Psoas muscle (tissue), 8 donors: ENCODE results near the gene IGFBP3. TPM values are rescaled to one million over a fixed set of nuclear protein-coding genes. Genes with fewer than 3 reads are reported as not detected.
"Not testable (repeated sequence)": the region's sequence is repeated elsewhere in the genome, so short reads cannot be mapped to it uniquely, and the experiment has no call there.

ENCODE experiments used
- ATAC-seq, 4 donors: fragments of 200-7000 bp; cut with Tn5 transposase; one replicate each; pipeline ENCODE4 v1.9.1; 2020; ENCODE audit warnings: moderate library complexity in 3 of 4, mild to moderate bottlenecking in 2 of 4
- DNase-seq, 2 donors: peaks; one replicate each; pipeline ENCODE4 v3.0.0-alpha.2; 2020
- H3K27ac ChIP-seq: fragments of 200-600 bp; one replicate; pipeline ENCODE4 v1.8.0; 2022
- H3K27me3 ChIP-seq, 3 donors: fragments of 200-600 bp in 1 of 3; one replicate each; pipeline versions ENCODE4 v1.6.1 to v1.8.0; 2013 to 2022; ENCODE audit warnings: low read length in 2 of 3, mild to moderate bottlenecking in 2 of 3, moderate library complexity in 1 of 3; ENCODE audit not compliant: insufficient read depth in 3 of 3
- H3K36me3 ChIP-seq, 2 donors: fragments of 200-600 bp in 1 of 2; one replicate each; pipeline versions ENCODE4 v1.6.1 to v1.8.0; 2013 to 2022; ENCODE audit warnings: low read depth in 1 of 2, mild to moderate bottlenecking in 1 of 2, moderate library complexity in 1 of 2; ENCODE audit not compliant: insufficient read depth in 1 of 2
- H3K4me1 ChIP-seq: fragments of 200-600 bp; one replicate; pipeline ENCODE4 v1.8.0; 2022
- H3K4me3 ChIP-seq: fragments of 200-600 bp; one replicate; pipeline ENCODE4 v1.8.0; 2022; ENCODE audit warnings: mild to moderate bottlenecking
- H3K9me3 ChIP-seq: fragments of 200-600 bp; one replicate; pipeline ENCODE4 v1.8.0; 2022
- CTCF ChIP-seq: fragments of 200-600 bp; IDR thresholded peaks from one replicate; pipeline ENCODE4 v1.8.0; 2022; ENCODE audit warnings: antibody characterized with exemption
- WGBS, 3 donors: extraction: QIAGEN DNeasy Blood & Tissue Kit; methylation state at CpG; one replicate each; pipeline versions ENCODE4 v1.1.6 to v1.1.7; 2013; 5-methylcytosine and 5-hydroxymethylcytosine counted together
- intact Hi-C, 2 donors: fragments of 100-400 bp; cut with DNase I; formaldehyde crosslinking; loops; one replicate each; pipeline versions ENCODE4 v1.11.0 to v1.14.2; 2022
- polyA plus RNA-seq, 3 donors: library from polyadenylated mRNA; stranded (reverse); fragments of 200-250 nt; gene quantifications; one replicate each; pipeline ENCODE4 v1.2.3, GENCODE V29; 2013
- total RNA-seq, 4 donors: library from RNA; stranded (reverse); fragmentation: NEBNext Ultra II Directional in 2 of 4; extraction: Animal tissue kit (Norgen Biotek cat#: 25700) in 2 of 4; gene quantifications; one replicate each; pipeline versions ENCODE4 v1.2.1 to v1.2.4, GENCODE V29; 2021 to 2023
- donor health status: healthy with polysubstance abuse.
- donor health status: DM: no; HTN: no; CAD: no; lungs with moderate emphysema.
- donor health status: Bipolar disorder and iron deficiency.
- donor health status: healthy.
- donor health status: DM: yes; HTN: yes; CAD: no.
- donor health status: DM: no; HTN: no; CAD: no.
- donor health status: DM: no; HTN: no; CAD: no.
- donor health status: DM: yes; HTN: yes; CAD: no.

Gene IGFBP3
- total and polyA plus RNA-seq, 7 donors, result 13.9 to 114 (median 38.0) TPM

- intact Hi-C loops, result no loop called here
- TF ChIP-seq CTCF, result no peak
These were observed 47.2 kb upstream of the IGFBP3 start for GRCh38 chr7:45968312-45968711.

GRCh38 chr7:45967591-45968157 is 46.6 kb upstream of the IGFBP3 start:
- TF ChIP-seq CTCF, result no peak
- intact Hi-C loops, result no loop called here
- no peak overlapping the region for H3K4me3 ChIP-seq
- no peak overlapping the region for H3K27ac ChIP-seq
- ATAC-seq, result no peak
- DNase-seq, result no peak
- H3K9me3 ChIP-seq, result no peaks in the 10 kb centered on the region
- 91 to 96% (median 94%) methylated on average over 5 of the region's 5 CpGs for WGBS, 3 donors
- H3K27me3 ChIP-seq, result no peaks in the 10 kb centered on the region
- no peaks in the 10 kb centered on the region for H3K4me1 ChIP-seq
- H3K36me3 ChIP-seq, result no peaks in the 10 kb centered on the region

More at GRCh38 chr7:45968312-45968711, 47.2 kb upstream of the IGFBP3 start:
- Histone ChIP-seq H3K4me3 (no peak overlapping the region), H3K27me3 (no peaks in the 10 kb centered on the region), H3K36me3 (no peaks in the 10 kb centered on the region), H3K27ac (no peak overlapping the region), H3K4me1 (no peaks in the 10 kb centered on the region), H3K9me3 (no peaks in the 10 kb centered on the region)
- ATAC-seq (no peak), DNase-seq (no peak)
- 82 to 89% (median 86%) methylated on average over 7 of the region's 7 CpGs for WGBS, 3 donors

- Histone ChIP-seq H3K9me3 (no peaks in the 10 kb centered on the region), H3K4me1 (no peaks in the 10 kb centered on the region), H3K27ac (no peak overlapping the region), H3K4me3 (no peak overlapping the region), H3K27me3 (no peaks in the 10 kb centered on the region), H3K36me3 (no peaks in the 10 kb centered on the region)
- 92 to 96% (median 94%) methylated on average over 6 of the region's 6 CpGs for WGBS, 3 donors
- no peak for TF ChIP-seq CTCF
- DNase-seq (no peak), ATAC-seq (no peak)
- intact Hi-C loops, result no loop called here
These were observed 41.8 kb upstream of the IGFBP3 start for GRCh38 chr7:45962861-45963260.

GRCh38 chr7:45957721-45958120 is 36.6 kb upstream of the IGFBP3 start:
- WGBS, 3 donors, result 77 to 88% (median 82%) methylated on average over 3 of the region's 3 CpGs
- no peaks in the 10 kb centered on the region for H3K27me3 ChIP-seq
- intact Hi-C loops, result no loop called here
- no peak for DNase-seq
- ATAC-seq, result no peak
- TF ChIP-seq CTCF, result no peak
- no peaks in the 10 kb centered on the region for H3K9me3 ChIP-seq
- H3K4me1 ChIP-seq, result no peaks in the 10 kb centered on the region
- H3K36me3 ChIP-seq, result no peaks in the 10 kb centered on the region
- no peak overlapping the region for H3K4me3 ChIP-seq
- H3K27ac ChIP-seq, result no peak overlapping the region

- DNase-seq (no peak), ATAC-seq (no peak)
- no peaks in the 10 kb centered on the region for H3K36me3 ChIP-seq
- TF ChIP-seq CTCF, result no peak
- WGBS, 3 donors, result 97 to 100% (median 100%) methylated on average over 1 of the region's 1 CpG
- H3K27me3 ChIP-seq, result no peaks in the 10 kb centered on the region
- H3K9me3 ChIP-seq, result no peaks in the 10 kb centered on the region
- H3K27ac ChIP-seq, result no peak overlapping the region
- no peak overlapping the region for H3K4me3 ChIP-seq
- intact Hi-C loops, result no loop called here
- no peaks in the 10 kb centered on the region for H3K4me1 ChIP-seq
These were observed 34.2 kb upstream of the IGFBP3 start for GRCh38 chr7:45955286-45955685.

GRCh38 chr7:45953055-45953454 is 32.0 kb upstream of the IGFBP3 start:
- H3K4me3 ChIP-seq, H3K27me3 ChIP-seq, intact Hi-C loops, DNase-seq, H3K9me3 ChIP-seq, H3K27ac ChIP-seq, H3K36me3 ChIP-seq, ATAC-seq, H3K4me1 ChIP-seq: not testable (repeated sequence)
- WGBS, 3 donors, result 91 to 99% (median 95%) methylated on average over 19 to 23 of the region's 23 CpGs
